ENCODE results near the gene PGBD5.

PGBD5 gene

DNA sequence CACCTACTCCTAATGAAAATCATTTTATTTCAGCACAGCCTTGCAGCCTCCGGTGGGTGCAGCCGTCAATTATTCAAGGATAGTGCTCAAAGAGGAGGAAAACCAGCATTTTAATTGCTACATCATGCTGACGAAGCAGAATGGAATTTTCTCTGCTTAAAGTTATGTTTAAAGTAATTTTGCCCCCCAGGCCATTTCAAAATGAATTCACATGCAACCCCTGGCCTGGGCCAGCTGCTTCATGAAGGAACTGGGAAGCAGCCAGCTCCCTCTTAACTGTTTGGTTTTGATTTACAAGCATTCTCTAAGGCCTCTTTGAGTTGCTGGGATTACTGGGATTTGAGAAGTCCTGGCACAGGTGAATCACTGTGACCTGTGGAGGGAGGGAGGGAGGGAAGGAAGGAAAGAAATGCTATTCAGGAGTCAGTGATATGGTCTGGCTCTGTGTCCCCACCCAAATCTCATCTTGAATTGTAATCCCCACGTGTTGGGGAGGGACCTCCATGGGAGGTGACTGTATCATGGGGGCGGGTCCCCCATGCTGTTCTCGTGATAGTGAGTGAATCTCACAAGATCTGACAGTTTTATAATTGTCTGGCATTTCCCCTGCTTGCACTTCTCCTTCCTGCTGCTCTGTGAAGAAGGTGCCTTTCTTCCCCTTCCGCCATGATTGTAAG, 66.0 kb downstream of the PGBD5 start:
- H4K91ac ChIP-seq (ENCODE audit: low read depth, low read length, poor library complexity): no peak overlapping the region
- no peaks in the 10 kb centered on the region for H3K27me3 ChIP-seq (ENCODE audit: control insufficient read depth in 3 of 3, insufficient read depth in 3 of 3, low read depth in 1 of 3, low read length in 3 of 3)
- H3K14ac ChIP-seq (ENCODE audit: low read length): no peak overlapping the region
- no peak overlapping the region for H3K23ac ChIP-seq (ENCODE audit: low read depth, low read length, poor library complexity)
- no peak overlapping the region for H2BK15ac ChIP-seq (ENCODE audit: low read length)
- H3K79me1 ChIP-seq (ENCODE audit: low read depth, low read length): no peaks in the 10 kb centered on the region
- H2BK120ac ChIP-seq (ENCODE audit: low read depth, low read length): no peak overlapping the region
- H3K9ac ChIP-seq (ENCODE audit: low read depth, low read length, poor library complexity): no peak overlapping the region
- no peak overlapping the region for H3K4me3 ChIP-seq (ENCODE audit: low read length in 2 of 2)
- H3K27ac ChIP-seq (replicated peaks; ENCODE audit: low read length): no peak overlapping the region
- H3K4me1 ChIP-seq (ENCODE audit: control insufficient read depth in 2 of 2, insufficient read depth in 1 of 2, low read depth in 1 of 2, low read length in 2 of 2): no peaks in the 10 kb centered on the region
- H3K36me3 ChIP-seq (replicated peaks in 1 of 2; ENCODE audit: control insufficient read depth in 2 of 2, insufficient read depth in 2 of 2, low read length in 2 of 2): peaks cover 0 to 20% of the 10 kb centered on the region in 2 donors
- no peak overlapping the region for H3K4me2 ChIP-seq (ENCODE audit: insufficient read depth, low read length, poor library complexity, severe bottlenecking)
- no peak overlapping the region for H2AFZ ChIP-seq (ENCODE audit: low read length)
- H2BK12ac ChIP-seq (ENCODE audit: low read length): no peak overlapping the region
- no peak overlapping the region for H4K8ac ChIP-seq (ENCODE audit: low read depth, low read length)
- no peak overlapping the region for H2AK5ac ChIP-seq (ENCODE audit: low read depth, low read length)
- no peaks in the 10 kb centered on the region for H3K9me3 ChIP-seq (replicated peaks in 1 of 2; ENCODE audit: control insufficient read depth in 2 of 2, insufficient read depth in 1 of 2, low read depth in 1 of 2, low read length in 2 of 2)
- H2BK5ac ChIP-seq (ENCODE audit: low read length): no peak overlapping the region
- H3K4ac ChIP-seq (ENCODE audit: low read length): no peak overlapping the region
- no CpG with 5 or more reads among the region's 7 CpGs for WGBS, 2 donors (ENCODE audit: extremely low coverage in 2 of 2, insufficient read length in 2 of 2, insufficient replicate concordance in 1 of 2)
- no peak for DNase-seq (ENCODE audit: low spot score)
- no peak overlapping the region for H3K18ac ChIP-seq (ENCODE audit: low read length)

DNA sequence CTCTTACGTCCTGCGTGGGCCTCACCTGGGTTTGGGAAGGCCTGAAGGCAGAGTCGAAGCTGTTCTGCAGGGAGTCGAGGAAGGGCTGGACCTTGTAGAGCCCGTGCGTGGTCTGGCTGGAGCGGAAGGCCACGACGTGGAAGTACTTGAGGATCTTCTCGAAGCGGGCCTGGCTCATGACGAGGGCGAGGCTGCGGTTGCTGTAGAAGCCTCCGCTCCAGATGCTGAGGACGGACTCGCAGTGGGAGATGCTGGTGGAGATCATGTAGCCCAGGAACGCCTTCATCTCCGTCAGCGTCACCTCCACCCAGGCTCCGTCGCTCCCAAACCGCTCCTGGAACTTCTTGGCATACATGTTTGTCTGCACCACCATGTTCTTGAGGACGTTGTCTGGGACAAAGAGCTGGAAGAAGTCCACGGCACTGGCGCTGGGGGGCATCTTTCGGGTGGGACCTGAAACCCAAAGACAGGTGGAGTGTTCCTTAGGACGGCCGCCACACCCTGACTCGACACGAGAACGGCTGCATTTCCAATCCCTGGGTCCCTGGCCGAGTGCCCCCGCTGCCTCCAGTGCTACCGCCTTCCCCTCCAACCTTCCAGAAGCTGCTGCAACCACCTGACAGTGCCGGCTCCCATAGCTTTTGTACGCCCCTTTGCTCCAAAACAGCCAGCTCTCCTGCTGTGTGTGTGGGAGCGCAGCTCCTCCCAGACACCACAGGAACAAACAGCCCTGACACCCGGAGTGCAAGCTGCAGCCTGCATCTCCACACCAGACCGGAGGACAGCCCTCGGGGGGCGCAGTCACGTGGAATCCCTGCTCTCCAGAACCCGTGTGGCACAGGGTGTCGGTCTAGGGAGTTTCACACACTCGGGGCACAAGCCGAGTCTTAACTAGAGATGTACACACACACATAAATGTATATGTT, 69.0 kb downstream of the PGBD5 start:
- H3K4me1 ChIP-seq (ENCODE audit: control insufficient read depth in 2 of 2, insufficient read depth in 1 of 2, low read depth in 1 of 2, low read length in 2 of 2): peaks cover 0 to 6% of the 10 kb centered on the region in 2 donors
- no peak overlapping the region for H3K4me2 ChIP-seq (ENCODE audit: insufficient read depth, low read length, poor library complexity, severe bottlenecking)
- H3K79me1 ChIP-seq (ENCODE audit: low read depth, low read length): no peaks in the 10 kb centered on the region
- H3K36me3 ChIP-seq (replicated peaks in 1 of 2; ENCODE audit: control insufficient read depth in 2 of 2, insufficient read depth in 2 of 2, low read length in 2 of 2): peaks cover 0 to 35% of the 10 kb centered on the region in 2 donors
- H2BK12ac ChIP-seq (ENCODE audit: low read length): no peak overlapping the region
- peak overlapping the region; percentile 20 for H3K18ac ChIP-seq (ENCODE audit: low read length)
- H3K4ac ChIP-seq (ENCODE audit: low read length): peak overlapping the region; percentile 4
- no peak overlapping the region for H4K91ac ChIP-seq (ENCODE audit: low read depth, low read length, poor library complexity)
- H4K8ac ChIP-seq (ENCODE audit: low read depth, low read length): no peak overlapping the region
- H2AFZ ChIP-seq (ENCODE audit: low read length): no peak overlapping the region
- H2AK5ac ChIP-seq (ENCODE audit: low read depth, low read length): peak overlapping the region; percentile 86
- H3K9me3 ChIP-seq (replicated peaks in 1 of 2; ENCODE audit: control insufficient read depth in 2 of 2, insufficient read depth in 1 of 2, low read depth in 1 of 2, low read length in 2 of 2): no peaks in the 10 kb centered on the region
- H3K27me3 ChIP-seq (ENCODE audit: control insufficient read depth in 3 of 3, insufficient read depth in 3 of 3, low read depth in 1 of 3, low read length in 3 of 3): no peaks in the 10 kb centered on the region
- no CpG with 5 or more reads among the region's 47 CpGs for whole genome bisulfite sequencing, 2 donors (ENCODE audit: extremely low coverage in 2 of 2, insufficient read length in 2 of 2, insufficient replicate concordance in 1 of 2)
- H3K27ac ChIP-seq (replicated peaks; ENCODE audit: low read length): no peak overlapping the region
- no peak overlapping the region for H3K4me3 ChIP-seq (ENCODE audit: low read length in 2 of 2)
- no peak overlapping the region for H2BK120ac ChIP-seq (ENCODE audit: low read depth, low read length)
- H2BK5ac ChIP-seq (ENCODE audit: low read length): no peak overlapping the region
- peak overlapping the region; percentile 37 for H3K23ac ChIP-seq (ENCODE audit: low read depth, low read length, poor library complexity)
- peak overlapping the region; percentile 22 for H2BK15ac ChIP-seq (ENCODE audit: low read length)
- H3K14ac ChIP-seq (ENCODE audit: low read length): no peak overlapping the region
- H3K9ac ChIP-seq (ENCODE audit: low read depth, low read length, poor library complexity): peak overlapping the region; percentile 38
- DNase-seq (ENCODE audit: low spot score): no peak

DNA sequence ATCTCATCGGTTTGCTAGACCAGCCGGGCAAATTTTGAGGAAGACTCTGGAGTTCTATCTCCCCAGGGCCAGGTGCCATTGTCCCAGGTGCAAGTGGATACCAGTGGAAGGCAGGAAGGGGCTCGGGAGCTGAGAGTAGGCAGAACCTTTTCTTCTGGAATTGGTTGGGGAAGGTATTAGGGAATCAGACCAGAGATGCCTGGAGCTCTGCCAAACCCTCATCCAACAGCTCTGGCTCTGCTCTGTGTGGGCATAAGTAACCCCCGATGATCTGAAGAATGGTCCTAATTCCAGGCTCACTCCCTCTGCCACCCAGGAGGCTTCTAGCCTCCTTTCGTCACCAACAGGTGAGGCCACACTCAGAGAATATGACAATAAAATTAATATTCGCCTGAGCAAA, 69.9 kb downstream of the PGBD5 start:
- Histone ChIP-seq H4K91ac (ENCODE audit: low read depth, low read length, poor library complexity) (no peak overlapping the region), H2BK15ac (ENCODE audit: low read length) (no peak overlapping the region), H3K14ac (ENCODE audit: low read length) (no peak overlapping the region), H3K27ac (replicated peaks; ENCODE audit: low read length) (no peak overlapping the region), H2BK12ac (ENCODE audit: low read length) (no peak overlapping the region), H4K8ac (ENCODE audit: low read depth, low read length) (no peak overlapping the region), H3K23ac (ENCODE audit: low read depth, low read length, poor library complexity) (no peak overlapping the region), H2BK120ac (ENCODE audit: low read depth, low read length) (no peak overlapping the region), H3K4me2 (ENCODE audit: insufficient read depth, low read length, poor library complexity, severe bottlenecking) (no peak overlapping the region), H3K18ac (ENCODE audit: low read length) (no peak overlapping the region), H3K27me3 (ENCODE audit: control insufficient read depth in 3 of 3, insufficient read depth in 3 of 3, low read depth in 1 of 3, low read length in 3 of 3) (no peaks in the 10 kb centered on the region), H2BK5ac (ENCODE audit: low read length) (no peak overlapping the region), H3K4ac (ENCODE audit: low read length) (no peak overlapping the region), H3K79me1 (ENCODE audit: low read depth, low read length) (no peaks in the 10 kb centered on the region), H2AFZ (ENCODE audit: low read length) (no peak overlapping the region), H3K36me3 (replicated peaks in 1 of 2; ENCODE audit: control insufficient read depth in 2 of 2, insufficient read depth in 2 of 2, low read length in 2 of 2) (peaks cover 0 to 44% of the 10 kb centered on the region in 2 donors), H2AK5ac (ENCODE audit: low read depth, low read length) (no peak overlapping the region), H3K9ac (ENCODE audit: low read depth, low read length, poor library complexity) (no peak overlapping the region), H3K4me3 (ENCODE audit: low read length in 2 of 2) (no peak overlapping the region), H3K9me3 (replicated peaks in 1 of 2; ENCODE audit: control insufficient read depth in 2 of 2, insufficient read depth in 1 of 2, low read depth in 1 of 2, low read length in 2 of 2) (no peaks in the 10 kb centered on the region), H3K4me1 (ENCODE audit: control insufficient read depth in 2 of 2, insufficient read depth in 1 of 2, low read depth in 1 of 2, low read length in 2 of 2) (peaks cover 0 to 6% of the 10 kb centered on the region in 2 donors)
- no CpG with 5 or more reads among the region's 6 CpGs for WGBS, 2 donors (ENCODE audit: extremely low coverage in 2 of 2, insufficient read length in 2 of 2, insufficient replicate concordance in 1 of 2)
- DNase-seq (ENCODE audit: low spot score): no peak

DNA sequence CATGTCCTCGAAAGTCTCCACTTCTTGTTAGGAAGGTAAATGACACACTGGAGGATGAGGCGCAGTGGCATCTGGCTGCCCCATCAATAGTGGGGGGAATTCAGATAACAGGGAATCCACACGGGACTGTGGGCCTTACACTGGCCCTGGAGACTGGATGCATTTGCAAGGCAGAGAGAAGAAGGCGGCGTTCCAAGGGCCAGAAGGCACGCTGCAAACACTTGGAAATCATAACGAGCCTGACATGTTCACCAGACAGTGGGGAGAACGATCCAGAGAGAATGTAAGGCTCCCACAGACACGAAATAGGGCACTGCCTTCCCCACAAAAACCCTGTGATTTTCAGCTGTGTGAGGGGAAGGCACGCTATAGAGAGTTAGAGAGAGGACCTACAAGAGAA, 70.5 kb downstream of the PGBD5 start:
- Histone ChIP-seq H3K9ac (ENCODE audit: low read depth, low read length, poor library complexity) (no peak overlapping the region), H3K4me3 (ENCODE audit: low read length in 2 of 2) (no peak overlapping the region), H3K27ac (replicated peaks; ENCODE audit: low read length) (no peak overlapping the region), H3K4me2 (ENCODE audit: insufficient read depth, low read length, poor library complexity, severe bottlenecking) (no peak overlapping the region), H2AFZ (ENCODE audit: low read length) (no peak overlapping the region), H3K4ac (ENCODE audit: low read length) (no peak overlapping the region), H3K23ac (ENCODE audit: low read depth, low read length, poor library complexity) (no peak overlapping the region), H3K9me3 (replicated peaks in 1 of 2; ENCODE audit: control insufficient read depth in 2 of 2, insufficient read depth in 1 of 2, low read depth in 1 of 2, low read length in 2 of 2) (no peaks in the 10 kb centered on the region), H2BK12ac (ENCODE audit: low read length) (no peak overlapping the region), H2BK120ac (ENCODE audit: low read depth, low read length) (no peak overlapping the region), H4K8ac (ENCODE audit: low read depth, low read length) (no peak overlapping the region), H2BK5ac (ENCODE audit: low read length) (no peak overlapping the region), H3K18ac (ENCODE audit: low read length) (no peak overlapping the region), H2AK5ac (ENCODE audit: low read depth, low read length) (no peak overlapping the region), H3K4me1 (ENCODE audit: control insufficient read depth in 2 of 2, insufficient read depth in 1 of 2, low read depth in 1 of 2, low read length in 2 of 2) (peaks cover 0 to 6% of the 10 kb centered on the region in 2 donors), H3K79me1 (ENCODE audit: low read depth, low read length) (no peaks in the 10 kb centered on the region), H4K91ac (ENCODE audit: low read depth, low read length, poor library complexity) (no peak overlapping the region), H3K36me3 (replicated peaks in 1 of 2; ENCODE audit: control insufficient read depth in 2 of 2, insufficient read depth in 2 of 2, low read length in 2 of 2) (peaks cover 0 to 49% of the 10 kb centered on the region in 2 donors), H3K14ac (ENCODE audit: low read length) (no peak overlapping the region), H3K27me3 (ENCODE audit: control insufficient read depth in 3 of 3, insufficient read depth in 3 of 3, low read depth in 1 of 3, low read length in 3 of 3) (no peaks in the 10 kb centered on the region), H2BK15ac (ENCODE audit: low read length) (no peak overlapping the region)
- no peak for DNase-seq (ENCODE audit: low spot score)
- no CpG with 5 or more reads among the region's 10 CpGs for WGBS, 2 donors (ENCODE audit: extremely low coverage in 2 of 2, insufficient read length in 2 of 2, insufficient replicate concordance in 1 of 2)
